H9 (cell line): Measurements from ENCODE around the gene EIF3K. TPM values are rescaled to one million over a fixed set of nuclear protein-coding genes. Genes with fewer than 3 reads are reported as not detected.

Source experiments
- DNase-seq: peaks from one replicate; pipeline ENCODE4 v3.0.0-alpha.2; 2017
- H2AFZ ChIP-seq: one replicate; pipeline ENCODE4 v1.6.1; 2013; ENCODE audit warnings: mild to moderate bottlenecking, low read length, control low read depth, moderate library complexity
- H2AK5ac ChIP-seq: 2 replicates; pipeline ENCODE4 v1.6.1; 2013; ENCODE audit warnings: low read length, control low read depth, mixed read lengths; ENCODE audit not compliant: insufficient read length
- H2BK120ac ChIP-seq: one replicate; pipeline ENCODE4 v1.6.1; 2013; ENCODE audit warnings: low read depth, mild to moderate bottlenecking, low read length, control low read depth, inconsistent platforms; ENCODE audit not compliant: poor library complexity, severe bottlenecking
- H2BK12ac ChIP-seq: 2 replicates; pipeline ENCODE4 v1.6.1; 2013; ENCODE audit warnings: low read length, control low read depth, mixed read lengths, low read depth; ENCODE audit not compliant: insufficient read length
- H2BK15ac ChIP-seq: 2 replicates; pipeline ENCODE4 v1.6.1; 2013; ENCODE audit warnings: low read depth, low read length, control low read depth
- H2BK20ac ChIP-seq: one replicate; pipeline ENCODE4 v1.6.1; 2013; ENCODE audit warnings: low read depth, mild to moderate bottlenecking, low read length, control low read depth, inconsistent platforms; ENCODE audit not compliant: poor library complexity, severe bottlenecking
- H2BK5ac ChIP-seq: 2 replicates; pipeline ENCODE4 v1.6.1; 2013; ENCODE audit warnings: low read length, control low read depth, mixed read lengths; ENCODE audit not compliant: insufficient read length
- H3K14ac ChIP-seq: 2 replicates; pipeline ENCODE4 v1.6.1; 2013; ENCODE audit warnings: low read length, control low read depth; ENCODE audit not compliant: insufficient read depth
- H3K18ac ChIP-seq: 2 replicates; pipeline ENCODE4 v1.6.1; 2013; ENCODE audit warnings: low read depth, mild to moderate bottlenecking, mixed read lengths, low read length, control low read depth; ENCODE audit not compliant: insufficient read length
- H3K23ac ChIP-seq: 2 replicates; pipeline ENCODE4 v1.6.1; 2013; ENCODE audit warnings: low read length, control low read depth, mixed read lengths, low read depth; ENCODE audit not compliant: insufficient read length
- H3K23me2 ChIP-seq: 2 replicates; pipeline ENCODE4 v1.6.1; 2013; ENCODE audit warnings: low read depth, mild to moderate bottlenecking, mixed read lengths, low read length, control low read depth; ENCODE audit not compliant: insufficient read length, poor library complexity, severe bottlenecking
- H3K27ac ChIP-seq: 2 replicates; pipeline ENCODE4 v1.5.1; 2013; ENCODE audit warnings: low read length, control low read depth, mixed read lengths, low read depth; ENCODE audit not compliant: insufficient read length
- H3K27me3 ChIP-seq: 2 replicates; pipeline ENCODE4 v1.6.1; 2013; ENCODE audit warnings: low read length, control low read depth, inconsistent platforms; ENCODE audit not compliant: insufficient read depth
- H3K4ac ChIP-seq: 2 replicates; pipeline ENCODE4 v1.6.1; 2013; ENCODE audit warnings: low read depth, mild to moderate bottlenecking, control low read depth, inconsistent platforms, low read length, moderate library complexity
- H3K4me1 ChIP-seq: 2 replicates; pipeline ENCODE4 v1.6.1; 2013; ENCODE audit warnings: low read length, control low read depth, inconsistent platforms; ENCODE audit not compliant: insufficient read depth
- H3K4me2 ChIP-seq: 2 replicates; pipeline ENCODE4 v1.6.1; 2013; ENCODE audit warnings: low read length, control low read depth, mixed read lengths; ENCODE audit not compliant: insufficient read length, insufficient read depth
- H3K56ac ChIP-seq: 2 replicates; pipeline ENCODE4 v1.6.1; 2013; ENCODE audit warnings: low read depth, mild to moderate bottlenecking, mixed read lengths, low read length, control low read depth; ENCODE audit not compliant: insufficient read length
- H3K79me1 ChIP-seq: 2 replicates; pipeline ENCODE4 v1.6.1; 2013; ENCODE audit warnings: low read depth, mild to moderate bottlenecking, moderate library complexity, low read length, control low read depth, inconsistent platforms; ENCODE audit not compliant: insufficient read depth, poor library complexity, severe bottlenecking
- H3K79me2 ChIP-seq: 2 replicates; pipeline ENCODE4 v1.6.1; 2013; ENCODE audit warnings: low read length, control low read depth, inconsistent platforms; ENCODE audit not compliant: insufficient read depth
- H3K9ac ChIP-seq: 2 replicates; pipeline ENCODE4 v1.6.1; 2013; ENCODE audit warnings: low read length, control low read depth, mixed read lengths; ENCODE audit not compliant: insufficient read length; ENCODE audit errors: extremely low read depth
- H3K9me3 ChIP-seq: one replicate; pipeline ENCODE4 v1.6.1; 2013; ENCODE audit warnings: low read depth, low read length, inconsistent platforms; ENCODE audit not compliant: control insufficient read depth
- H3T11ph ChIP-seq: one replicate; pipeline ENCODE4 v1.6.1; 2013; ENCODE audit warnings: mild to moderate bottlenecking, low read length, control low read depth, inconsistent platforms
- H4K20me1 ChIP-seq: one replicate; pipeline ENCODE4 v1.6.1; 2013; ENCODE audit not compliant: control insufficient read depth, insufficient read length, insufficient read depth
- H4K5ac ChIP-seq: 2 replicates; pipeline ENCODE4 v1.6.1; 2013; ENCODE audit warnings: low read depth, mild to moderate bottlenecking, mixed read lengths, low read length, control low read depth; ENCODE audit not compliant: insufficient read length
- H4K8ac ChIP-seq: replicated peaks from 2 replicates; pipeline ENCODE4 v1.6.1; 2013; ENCODE audit warnings: low read length, control low read depth, mixed read lengths, low read depth; ENCODE audit not compliant: insufficient read length
- H4K91ac ChIP-seq: 2 replicates; pipeline ENCODE4 v1.6.1; 2013; ENCODE audit warnings: low read depth, mild to moderate bottlenecking, moderate library complexity, mixed read lengths, low read length, control low read depth; ENCODE audit not compliant: insufficient read length
- H3K27ac Mint-ChIP-seq, 3 experiments: 2 replicates in 2 of 3; 3 replicates in 1 of 3; pipeline ENCODE4 v1.8.0; 2020 to 2021; ENCODE audit warnings: mixed read lengths in 3 of 3, mild to moderate bottlenecking in 1 of 3, moderate library complexity in 1 of 3
- H3K27me3 Mint-ChIP-seq: 2 replicates; pipeline ENCODE4 v1.8.0; 2021; ENCODE audit warnings: low read depth, mild to moderate bottlenecking, moderate library complexity, mixed read lengths
- H3K36me3 Mint-ChIP-seq, 3 experiments: 2 replicates in 2 of 3; 3 replicates in 1 of 3; pipeline ENCODE4 v1.8.0; 2020 to 2021; ENCODE audit warnings: low read depth in 3 of 3, mixed read lengths in 3 of 3; ENCODE audit not compliant: insufficient read depth in 1 of 3
- H3K4me1 Mint-ChIP-seq, 2 experiments: 2 replicates each; pipeline ENCODE4 v1.8.0; 2020; ENCODE audit warnings: mixed read lengths in 2 of 2
- H3K4me3 Mint-ChIP-seq, 2 experiments: 2 replicates in 1 of 2; 3 replicates in 1 of 2; pipeline ENCODE4 v1.8.0; 2020 to 2021; ENCODE audit warnings: mild to moderate bottlenecking in 2 of 2, mixed read lengths in 2 of 2, moderate library complexity in 1 of 2
- H3K9me3 Mint-ChIP-seq, 2 experiments: 2 replicates in 1 of 2; 3 replicates in 1 of 2; pipeline ENCODE4 v1.8.0; 2020; ENCODE audit warnings: mild to moderate bottlenecking in 2 of 2, mixed read lengths in 2 of 2, moderate library complexity in 1 of 2
- CTCF ChIP-seq: fragments of 200-600 bp; sonication (generic); conservative IDR thresholded peaks from 3 replicates; pipeline ENCODE4 v1.8.0; 2021; ENCODE audit warnings: antibody characterized with exemption, mild to moderate bottlenecking
- WGBS: extraction: QIAGEN DNeasy Blood & Tissue Kit; methylation state at CpG from one replicate; pipeline ENCODE4 v1.1.7; 2013; ENCODE audit warnings: missing lambda C conversion rate, low lambda C conversion rate, mixed read lengths; ENCODE audit not compliant: insufficient read length; ENCODE audit errors: extremely low coverage; 5-methylcytosine and 5-hydroxymethylcytosine counted together
- total RNA-seq: library from RNA; stranded (reverse); gene quantifications from 2 replicates; pipeline ENCODE4 v1.2.1, GENCODE V29; 2021

EIF3K gene
- total RNA-seq, 1 experiment from 2014 or later = 345 TPM

- Histone ChIP-seq H2BK15ac (no peak overlapping the region), H4K5ac (no peak overlapping the region), H3K4me1 (peaks cover 7% of the 10 kb centered on the region; the same call in 1 of the 2 replicates), H3K79me2 (peaks cover 37% of the 10 kb centered on the region; the same call in 1 of the 2 replicates), H4K20me1 (no peaks in the 10 kb centered on the region), H3K23me2 (no peaks in the 10 kb centered on the region), H3K27ac (no peak overlapping the region), H3K18ac (no peak overlapping the region), H2BK12ac (no peak overlapping the region), H3K23ac (no peak overlapping the region), H3K56ac (no peak overlapping the region), H3K79me1 (peaks cover 2% of the 10 kb centered on the region), H3K4me2 (no peak overlapping the region), H3K14ac (no peak overlapping the region), H3K9ac (no peak overlapping the region), H2AK5ac (no peak overlapping the region), H2BK20ac (no peak overlapping the region), H2AFZ (no peak overlapping the region), H4K91ac (no peak overlapping the region), H2BK120ac (no peak overlapping the region), H4K8ac (no peak overlapping the region), H3K4ac (no peak overlapping the region), H2BK5ac (no peak overlapping the region), H3T11ph (no peak overlapping the region), H3K27me3 (no peaks in the 10 kb centered on the region), H3K9me3 (no peaks in the 10 kb centered on the region)
- H3K27ac Mint-ChIP-seq = peak overlapping the region; percentile 17 to 72 (median 70); a peak in 4 of 7 replicates
- no peak for DNase-seq
- H3K27me3 Mint-ChIP-seq = no peaks in the 10 kb centered on the region
- H3K9me3 Mint-ChIP-seq = peaks cover 0 to 4% of the 10 kb centered on the region in 2 experiments; a peak in 3 of 5 replicates
- TF ChIP-seq CTCF = no peak
- no CpG with 5 or more reads among the region's 4 CpGs for WGBS
- H3K4me1 Mint-ChIP-seq = peaks cover 66 to 71% of the 10 kb centered on the region in 2 experiments
- no peak overlapping the region for H3K4me3 Mint-ChIP-seq
- peaks cover 24 to 41% (median 40%) of the 10 kb centered on the region in 3 experiments; a peak in 6 of 7 replicates for H3K36me3 Mint-ChIP-seq
Observed at GRCh38 chr19:38679839-38680238, 60.9 kb downstream of the EIF3K start.
